NCI-H2196 treated with DMSO at 0.1 percent for 48 hours (cell line): ENCODE measurements around the gene GCAT.
"Not testable (repeated sequence)": the region's sequence is repeated elsewhere in the genome, so short reads cannot be mapped to it uniquely, and the experiment has no call there.

Experiments
- DNase-seq: peaks from one replicate; lab custom pipeline; 2025; ENCODE audit not compliant: unreplicated experiment; lab: John Stamatoyannopoulos, UW

The GCAT gene

GRCh38 chr22:37782340-37783168 lies 25.2 kb upstream of the GCAT start:
- DNase-seq = no peak

GRCh38 chr22:37784829-37785495 lies 22.8 kb upstream of the GCAT start:
- DNase-seq = no peak

GRCh38 chr22:37790234-37790633 lies 17.5 kb upstream of the GCAT start:
- DNase-seq = no peak

- no peak for DNase-seq
These were observed 15.2 kb upstream of the GCAT start for GRCh38 chr22:37792494-37792893.

- no peak for DNase-seq
These were observed 13.4 kb upstream of the GCAT start for GRCh38 chr22:37794376-37794775.

- no peak for DNase-seq
These were observed 11.7 kb upstream of the GCAT start for GRCh38 chr22:37796079-37796478.

GRCh38 chr22:37797259-37797658 lies 10.5 kb upstream of the GCAT start:
- not testable (repeated sequence) for DNase-seq

- no peak for DNase-seq
These were observed 9.7 kb upstream of the GCAT start for GRCh38 chr22:37797874-37798500.

- not testable (repeated sequence) for DNase-seq
These were observed 7.8 kb upstream of the GCAT start for GRCh38 chr22:37799979-37800378.

- no peak for DNase-seq
These were observed 5.8 kb upstream of the GCAT start for GRCh38 chr22:37801946-37802309.

GRCh38 chr22:37802310-37803194 lies 5.2 kb upstream of the GCAT start:
- no peak for DNase-seq

GRCh38 chr22:37803195-37803638 lies 4.5 kb upstream of the GCAT start:
- no peak for DNase-seq

- no peak for DNase-seq
These were observed 3.9 kb upstream of the GCAT start for GRCh38 chr22:37803639-37804351.

GRCh38 chr22:37804352-37804880 lies 3.3 kb upstream of the GCAT start:
- DNase-seq = no peak

- no peak for DNase-seq
These were observed 2.6 kb upstream of the GCAT start for GRCh38 chr22:37804881-37805809.

GRCh38 chr22:37805810-37806277 lies 1.9 kb upstream of the GCAT start:
- DNase-seq = no peak

- no peak for DNase-seq
These were observed 1.1 kb upstream of the GCAT start for GRCh38 chr22:37806409-37807333.

GRCh38 chr22:37808294-37808657 lies 542 bp downstream of the GCAT start:
- no peak for DNase-seq
